B cell (primary cell): ENCODE data around the gene LSP1. TPM values are rescaled to one million over a fixed set of nuclear protein-coding genes. Genes with fewer than 3 reads are reported as not detected.

Experiments
- ATAC-seq: fragments of 200-7000 bp; cut with Tn5 transposase; one replicate; pipeline ENCODE4 v1.10.0; 2021; ENCODE audit warnings: low read depth, mild to moderate bottlenecking, moderate number of reproducible peaks, moderate library complexity
- CTCF ChIA-PET: fragments of 350-600 bp; sonication (Branson Sonifier 250); formaldehyde crosslinking; loops from one replicate; lab custom pipeline; 2021; ENCODE audit warnings: antibody characterized with exemption, inconsistent platforms; lab: Charles Lee
- POLR2A ChIA-PET: fragments of 350-600 bp; sonication (Branson Sonifier 250); formaldehyde crosslinking; loops from one replicate; lab custom pipeline; 2021; ENCODE audit warnings: antibody characterized with exemption; lab: Charles Lee
- DNase-seq: peaks from one replicate; pipeline ENCODE4 v3.0.0; 2013
- H2AFZ ChIP-seq: 2 replicates; pipeline ENCODE4 v1.6.1; 2012; ENCODE audit warnings: mild to moderate bottlenecking, low read depth, low read length; ENCODE audit not compliant: insufficient read depth, poor library complexity, severe bottlenecking
- H3K27ac ChIP-seq, 2 donors: 1 replicate in 1 of 2; 2 replicates in 1 of 2; pipeline ENCODE4 v1.5.1; 2012 to 2013; ENCODE audit warnings: low read length in 2 of 2, mild to moderate bottlenecking in 2 of 2, moderate library complexity in 1 of 2
- H3K27me3 ChIP-seq, 4 experiments: fragments of 200-600 bp in 1 of 4; sonication (generic) in 1 of 4; replicated peaks in 1 of 4; 1 replicate in 2 of 4; 2 replicates in 2 of 4; pipeline versions ENCODE4 v1.6.1 to v1.7.0; 2013 to 2016; ENCODE audit warnings: low read length in 3 of 4, mild to moderate bottlenecking in 2 of 4, mixed read lengths in 1 of 4, moderate library complexity in 1 of 4; ENCODE audit not compliant: insufficient read depth in 4 of 4, control insufficient read depth in 3 of 4; ENCODE audit errors: control extremely low read depth in 1 of 4
- H3K36me3 ChIP-seq, 2 experiments: replicated peaks in 1 of 2; 1 replicate in 1 of 2; 2 replicates in 1 of 2; pipeline versions ENCODE4 v1.6.1 to v1.7.1; 2013; ENCODE audit warnings: low read length in 1 of 2; ENCODE audit not compliant: insufficient read depth in 2 of 2, control insufficient read depth in 1 of 2; ENCODE audit errors: control extremely low read depth in 1 of 2, extremely low read depth in 1 of 2
- H3K4me1 ChIP-seq, 2 donors: fragments of 200-600 bp in 1 of 2; sonication (generic) in 1 of 2; 1 replicate in 1 of 2; 2 replicates in 1 of 2; pipeline versions ENCODE4 v1.5.1 to v1.6.1; 2013 to 2017; ENCODE audit warnings: low read length in 2 of 2; ENCODE audit not compliant: control insufficient read depth in 2 of 2, insufficient read depth in 2 of 2
- H3K4me2 ChIP-seq: replicated peaks from 2 replicates; pipeline ENCODE3; 2012; ENCODE audit warnings: mild to moderate bottlenecking, low read depth, low read length; ENCODE audit not compliant: poor library complexity, severe bottlenecking
- H3K4me3 ChIP-seq, 5 experiments: fragments of 200-600 bp in 1 of 5; sonication (generic) in 1 of 5; 1 replicate in 3 of 5; 2 replicates in 2 of 5; pipeline versions ENCODE4 v1.5.1 to v1.7.0; 2011 to 2016; ENCODE audit warnings: low read length in 4 of 5, mild to moderate bottlenecking in 4 of 5, low read depth in 2 of 5, control low read depth in 1 of 5, moderate library complexity in 1 of 5; ENCODE audit not compliant: insufficient read depth in 1 of 5; ENCODE audit errors: control extremely low read depth in 1 of 5, extremely low read depth in 1 of 5
- H3K79me2 ChIP-seq: fragments of 200-600 bp; sonication (generic); one replicate; pipeline ENCODE4 v1.6.0; 2016; ENCODE audit warnings: low read length; ENCODE audit not compliant: control insufficient read depth, insufficient read depth
- H3K9ac ChIP-seq: fragments of 200-600 bp; sonication (generic); 2 replicates; pipeline ENCODE4 v1.6.1; 2017; ENCODE audit warnings: mild to moderate bottlenecking, low read length, moderate library complexity
- H3K9me3 ChIP-seq, 3 donors: one replicate each; pipeline versions ENCODE4 v1.6.1 to v1.7.1; 2013; ENCODE audit warnings: low read length in 2 of 3; ENCODE audit not compliant: control insufficient read depth in 2 of 3, insufficient read depth in 1 of 3; ENCODE audit errors: control extremely low read depth in 1 of 3
- H4K20me1 ChIP-seq: 2 replicates; pipeline ENCODE4 v1.6.0; 2012; ENCODE audit warnings: mild to moderate bottlenecking, low read length; ENCODE audit not compliant: insufficient read depth, control insufficient read depth, poor library complexity, severe bottlenecking
- H3K27ac Mint-ChIP-seq: one replicate; pipeline ENCODE4 v1.8.0; 2021; ENCODE audit warnings: mixed read lengths
- H3K27me3 Mint-ChIP-seq: one replicate; pipeline ENCODE4 v1.8.0; 2021; ENCODE audit warnings: mixed read lengths
- H3K4me1 Mint-ChIP-seq: one replicate; pipeline ENCODE4 v1.8.0; 2021; ENCODE audit warnings: mixed read lengths
- H3K4me3 Mint-ChIP-seq: one replicate; pipeline ENCODE4 v1.8.0; 2021; ENCODE audit warnings: mixed read lengths
- H3K9me3 Mint-ChIP-seq: one replicate; pipeline ENCODE4 v1.8.0; 2022; ENCODE audit warnings: mixed read lengths; ENCODE audit not compliant: insufficient read depth
- CTCF ChIP-seq: fragments of 200-600 bp; IDR thresholded peaks from one replicate; pipeline ENCODE4 v1.8.0; 2022; ENCODE audit warnings: antibody characterized with exemption, mild to moderate bottlenecking
- EZH2 ChIP-seq: IDR thresholded peaks from 2 replicates; pipeline ENCODE4 v1.6.1; 2012; ENCODE audit warnings: borderline replicate concordance, low read depth, mild to moderate bottlenecking, moderate library complexity, low read length; ENCODE audit not compliant: insufficient read depth, poor library complexity, severe bottlenecking
- WGBS: methylation state at CpG from one replicate; pipeline ENCODE4 v1.1.5; 2013; ENCODE audit warnings: missing lambda C conversion rate; ENCODE audit not compliant: insufficient coverage; 5-methylcytosine and 5-hydroxymethylcytosine counted together
- intact Hi-C: fragments of 100-400 bp; cut with micrococcal nuclease; formaldehyde crosslinking; loops from one replicate; pipeline ENCODE4 v1.10.0; 2022
- polyA plus RNA-seq: library from polyadenylated mRNA; depleted of rRNA; stranded (reverse); fragments of >200 nt; gene quantifications from 2 replicates; pipeline ENCODE4 v1.2.3, GENCODE V29; 2012
- total RNA-seq, 2 donors: library from RNA; stranded (reverse); fragments of 120-200 nt in 1 of 2; gene quantifications; 1 replicate in 1 of 2; 2 replicates in 1 of 2; pipeline versions ENCODE4 v1.2.3 to v1.2.4, GENCODE V29; 2013 to 2022

LSP1 gene
- total and polyA plus RNA-seq, 2 donors (not counting 1 experiment from before 2014, with no cell fraction given), result 249 to 446 TPM

GRCh38 chr11:1906611-1907423 is 53.9 kb downstream of the LSP1 start:
- no peak for ATAC-seq
- Mint-ChIP-seq H3K27ac (no peak overlapping the region), H3K27me3 (peaks cover 7% of the 10 kb centered on the region), H3K9me3 (no peaks in the 10 kb centered on the region), H3K4me1 (no peaks in the 10 kb centered on the region), H3K4me3 (no peak overlapping the region)
- Histone ChIP-seq H3K4me2 (no peak overlapping the region), H3K9me3 (no peaks in the 10 kb centered on the region), H3K27ac (no peak overlapping the region), H3K79me2 (no peaks in the 10 kb centered on the region), H3K36me3 (no peaks in the 10 kb centered on the region), H3K9ac (no peak overlapping the region), H3K4me1 (no peaks in the 10 kb centered on the region), H3K4me3 (no peak overlapping the region), H4K20me1 (no peaks in the 10 kb centered on the region), H3K27me3 (peaks cover 0 to 6% (median 0%) of the 10 kb centered on the region in 4 experiments), H2AFZ (no peak overlapping the region)
- intact Hi-C loops, result no loop called here
- TF ChIP-seq CTCF (no peak), EZH2 (no peak)
- no peak for DNase-seq
- 90% methylated on average over 14 of the region's 14 CpGs for WGBS
- CTCF ChIA-PET, result interaction anchor here (0.8 to 1.8 kb wide), 3 partner anchors 213 to 254 kb away, joined by 3 to 5 read pairs (median 3); no protein-coding TSS in a partner anchor
- POLR2A ChIA-PET, result no interaction called here

GRCh38 chr11:1908618-1909017 is 55.7 kb downstream of the LSP1 start:
- CTCF ChIA-PET, result interaction anchor here (1.4 kb wide), 1 partner anchor 215 kb away, joined by 3 read pairs; no protein-coding TSS in a partner anchor
- H2AFZ ChIP-seq, result no peak overlapping the region

More at GRCh38 chr11:1908618-1909017, 55.7 kb downstream of the LSP1 start:
- Mint-ChIP-seq H3K27me3 (peaks cover 7% of the 10 kb centered on the region), H3K4me1 (peaks cover 5% of the 10 kb centered on the region), H3K27ac (no peak overlapping the region), H3K9me3 (no peaks in the 10 kb centered on the region), H3K4me3 (no peak overlapping the region)
- Histone ChIP-seq H3K79me2 (no peaks in the 10 kb centered on the region), H3K36me3 (no peaks in the 10 kb centered on the region), H3K9ac (no peak overlapping the region), H3K4me1 (no peaks in the 10 kb centered on the region), H3K4me3 (no peak overlapping the region), H3K27me3 (peaks cover 0 to 6% (median 0%) of the 10 kb centered on the region in 4 experiments), H3K4me2 (no peak overlapping the region), H4K20me1 (no peaks in the 10 kb centered on the region), H3K27ac (no peak overlapping the region), H3K9me3 (no peaks in the 10 kb centered on the region)
- WGBS, result 100% methylated on average over 4 of the region's 9 CpGs
- POLR2A ChIA-PET, result no interaction called here
- ATAC-seq (no peak), DNase-seq (no peak)
- TF ChIP-seq CTCF, result no peak
- no peak for TF ChIP-seq EZH2
- intact Hi-C loops, result no loop called here
